Retinal pigment epithelial cell (primary cell): Measurements from ENCODE around the gene IQCN.

Source experiments
- DNase-seq: peaks from one replicate; pipeline ENCODE4 v3.0.0-alpha.2; 2010; ENCODE audit warnings: low read depth
- H3K4me3 ChIP-seq: 2 replicates; pipeline ENCODE4 v1.5.1; 2011; ENCODE audit warnings: mild to moderate bottlenecking, low read length, control low read depth, moderate library complexity
- CTCF ChIP-seq: conservative IDR thresholded peaks from 2 replicates; pipeline ENCODE4 v1.5.1; 2011; ENCODE audit warnings: low read depth, low read length, control low read depth, inconsistent platforms

IQCN gene

GRCh38 chr19:18286973-18287635 is 12.9 kb upstream of the IQCN start:
- no peak for TF ChIP-seq CTCF
- no peak overlapping the region for H3K4me3 ChIP-seq
- no peak for DNase-seq

GRCh38 chr19:18284712-18285360 is 10.6 kb upstream of the IQCN start:
- no peak overlapping the region for H3K4me3 ChIP-seq
- no peak for DNase-seq
- no peak for TF ChIP-seq CTCF

- no peak overlapping the region for H3K4me3 ChIP-seq
- TF ChIP-seq CTCF: no peak
- DNase-seq: no peak
Measured at GRCh38 chr19:18283338-18283737, 9.1 kb upstream of the IQCN start.

GRCh38 chr19:18282788-18283141 is 8.5 kb upstream of the IQCN start:
- DNase-seq: no peak
- no peak for TF ChIP-seq CTCF
- H3K4me3 ChIP-seq: no peak overlapping the region

GRCh38 chr19:18282021-18282787 is 8.0 kb upstream of the IQCN start:
- peak overlapping the region; percentile 42 for H3K4me3 ChIP-seq
- TF ChIP-seq CTCF: peak; percentile 37
- no peak for DNase-seq

- peak; percentile 92 for DNase-seq
- peak within 1 kb of the TSS; percentile 99 for H3K4me3 ChIP-seq
- no peak for TF ChIP-seq CTCF
Measured at GRCh38 chr19:18281082-18282020, 7.1 kb upstream of the IQCN start, which contains the start of gene JUND. Gene JUND, minus strand, starts transcription at chr19:18281622. Its CDS starts 138 bp downstream, at chr19:18281484.
